Upper lobe of right lung (tissue), 1 donor: ENCODE measurements around the gene CREB3. TPM values are rescaled to one million over a fixed set of nuclear protein-coding genes. Genes with fewer than 3 reads are reported as not detected.
A peak's percentile ranks its signal among the peaks of the same experiment; 100 is the strongest.

Experiments
- ATAC-seq: fragments of 200-7000 bp; cut with Tn5 transposase; one replicate; pipeline ENCODE4 v1.9.1; 2020; ENCODE audit warnings: mild to moderate bottlenecking, moderate library complexity
- DNase-seq: peaks from one replicate; pipeline ENCODE4 v3.0.0-alpha.2; 2020
- H3K27ac ChIP-seq: fragments of 200-600 bp; one replicate; pipeline ENCODE4 v1.8.0; 2022
- H3K27me3 ChIP-seq: fragments of 200-600 bp; one replicate; pipeline ENCODE4 v1.8.0; 2022; ENCODE audit warnings: mild to moderate bottlenecking
- H3K36me3 ChIP-seq: fragments of 200-600 bp; one replicate; pipeline ENCODE4 v1.8.0; 2022
- H3K4me1 ChIP-seq: fragments of 200-600 bp; one replicate; pipeline ENCODE4 v1.8.0; 2022
- H3K4me3 ChIP-seq: fragments of 200-600 bp; one replicate; pipeline ENCODE4 v1.8.0; 2022; ENCODE audit warnings: mild to moderate bottlenecking
- H3K9me3 ChIP-seq: fragments of 200-600 bp; one replicate; pipeline ENCODE4 v1.8.0; 2022
- CTCF ChIP-seq: fragments of 200-600 bp; IDR thresholded peaks from one replicate; pipeline ENCODE4 v1.8.0; 2022; ENCODE audit warnings: antibody characterized with exemption
- intact Hi-C: fragments of 100-400 bp; cut with DNase I; formaldehyde crosslinking; loops from one replicate; pipeline ENCODE4 v1.11.0; 2022
- total RNA-seq: library from RNA; stranded (reverse); fragmentation: NEBNext Ultra II Directional; extraction: Animal tissue kit (Norgen Biotek cat#: 25700); gene quantifications from one replicate; pipeline ENCODE4 v1.2.1, GENCODE V29; 2021
- donor health status: DM: no; HTN: yes; CAD: no; lungs with severe emphysema.

The CREB3 gene
- total RNA-seq, 1 donor from 2014 or later, result 34.9 TPM

GRCh38 chr9:35753466-35753865 is 21.0 kb downstream of the CREB3 start:
- no peaks in the 10 kb centered on the region for H3K27me3 ChIP-seq
- intact Hi-C loops, result no loop called here
- no peak overlapping the region for H3K4me3 ChIP-seq
- H3K36me3 ChIP-seq, result peaks cover 32% of the 10 kb centered on the region
- H3K4me1 ChIP-seq, result peaks cover 31% of the 10 kb centered on the region
- no peak for ATAC-seq
- DNase-seq, result no peak
- TF ChIP-seq CTCF, result no peak
- H3K9me3 ChIP-seq, result no peaks in the 10 kb centered on the region
- H3K27ac ChIP-seq, result no peak overlapping the region

- Histone ChIP-seq H3K27ac (no peak within 1 kb of the TSS), H3K36me3 (peaks cover 32% of the 10 kb centered on the region), H3K27me3 (no peaks in the 10 kb centered on the region), H3K4me1 (peaks cover 37% of the 10 kb centered on the region), H3K9me3 (no peaks in the 10 kb centered on the region), H3K4me3 (no peak within 1 kb of the TSS)
- DNase-seq (no peak), ATAC-seq (no peak)
- TF ChIP-seq CTCF, result no peak
- intact Hi-C loops, result no loop called here
These were observed 21.8 kb downstream of the CREB3 start, which contains the start of gene MSMP for GRCh38 chr9:35754264-35754663. MSMP (minus strand) TSS chr9:35754276; CDS start chr9:35754129, 147 bp downstream.

GRCh38 chr9:35755071-35755470 is 22.6 kb downstream of the CREB3 start:
- no peak for TF ChIP-seq CTCF
- H3K9me3 ChIP-seq, result no peaks in the 10 kb centered on the region
- H3K27me3 ChIP-seq, result no peaks in the 10 kb centered on the region
- H3K4me1 ChIP-seq, result peaks cover 34% of the 10 kb centered on the region
- intact Hi-C loops, result no loop called here
- ATAC-seq (no peak), DNase-seq (no peak)
- no peak overlapping the region for H3K27ac ChIP-seq
- H3K4me3 ChIP-seq, result no peak overlapping the region
- peaks cover 32% of the 10 kb centered on the region for H3K36me3 ChIP-seq

GRCh38 chr9:35756275-35757225 is 24.1 kb downstream of the CREB3 start:
- DNase-seq (peak; percentile 91), ATAC-seq (peak; percentile 87)
- intact Hi-C loops, result no loop called here
- no peaks in the 10 kb centered on the region for H3K9me3 ChIP-seq
- no peaks in the 10 kb centered on the region for H3K27me3 ChIP-seq
- H3K27ac ChIP-seq, result peak overlapping the region; percentile 89
- H3K4me1 ChIP-seq, result peaks cover 27% of the 10 kb centered on the region
- peak overlapping the region; percentile 57 for H3K4me3 ChIP-seq
- peaks cover 21% of the 10 kb centered on the region for H3K36me3 ChIP-seq
- TF ChIP-seq CTCF, result peak; percentile 56

- H3K36me3 ChIP-seq, result peaks cover 13% of the 10 kb centered on the region
- H3K4me1 ChIP-seq, result peaks cover 27% of the 10 kb centered on the region
- no peaks in the 10 kb centered on the region for H3K27me3 ChIP-seq
- peak overlapping the region; percentile 57 for H3K4me3 ChIP-seq
- ATAC-seq (peak; percentile 76), DNase-seq (no peak)
- no peak for TF ChIP-seq CTCF
- H3K9me3 ChIP-seq, result no peaks in the 10 kb centered on the region
- peak overlapping the region; percentile 89 for H3K27ac ChIP-seq
- intact Hi-C loops, result no loop called here
These were observed 24.9 kb downstream of the CREB3 start for GRCh38 chr9:35757226-35757891.
